NCI-H2081 (cell line): ENCODE measurements around the gene C1QTNF5.

ENCODE experiments used
- DNase-seq, 2 experiments: peaks; one replicate each; lab custom pipeline; 2025; lab: John Stamatoyannopoulos, UW

C1QTNF5 gene

GRCh38 chr11:119290894-119291497, 49.7 kb downstream of the C1QTNF5 start:
- no peak for DNase-seq
